Mesothelial cell of epicardium (in vitro differentiated cells): Measurements from ENCODE around the gene NTNG2. TPM values are rescaled to one million over a fixed set of nuclear protein-coding genes. Genes with fewer than 3 reads are reported as not detected.

Experiments
- DNase-seq, 2 experiments: peaks; one replicate each; pipeline ENCODE4 v3.0.0; 2021; ENCODE audit warnings: low spot score in 2 of 2; ENCODE audit not compliant: unreplicated experiment in 2 of 2
- H3K27ac Mint-ChIP-seq: 2 replicates; pipeline ENCODE4 v1.8.0; 2021; ENCODE audit warnings: mixed read lengths
- H3K27me3 Mint-ChIP-seq: 2 replicates; pipeline ENCODE4 v1.8.0; 2021; ENCODE audit warnings: low read depth, mixed read lengths
- H3K36me3 Mint-ChIP-seq: 2 replicates; pipeline ENCODE4 v1.8.0; 2021; ENCODE audit warnings: mixed read lengths
- H3K4me1 Mint-ChIP-seq: 2 replicates; pipeline ENCODE4 v1.8.0; 2021; ENCODE audit warnings: mixed read lengths
- H3K4me3 Mint-ChIP-seq: 2 replicates; pipeline ENCODE4 v1.8.0; 2021; ENCODE audit warnings: mild to moderate bottlenecking, moderate library complexity, mixed read lengths
- H3K9me3 Mint-ChIP-seq: 2 replicates; pipeline ENCODE4 v1.8.0; 2021; ENCODE audit warnings: mixed read lengths
- CTCF ChIP-seq: fragments of 200-600 bp; sonication (generic); IDR thresholded peaks from one replicate; pipeline ENCODE4 v1.5.0; 2021; ENCODE audit warnings: antibody characterized with exemption; ENCODE audit not compliant: unreplicated experiment
- total RNA-seq: library from RNA; stranded (reverse); gene quantifications from 3 replicates; pipeline ENCODE4 v1.2.1, GENCODE V29; 2021

NTNG2 gene
- total RNA-seq, 1 donor from 2014 or later = 8.1 TPM

- peaks cover 92% of the 10 kb centered on the region for H3K27me3 Mint-ChIP-seq
- no peaks in the 10 kb centered on the region for H3K9me3 Mint-ChIP-seq
- TF ChIP-seq CTCF = no peak
- no peak overlapping the region for H3K27ac Mint-ChIP-seq
- no peak for DNase-seq
- H3K4me1 Mint-ChIP-seq = peaks cover 11% of the 10 kb centered on the region
- H3K36me3 Mint-ChIP-seq = no peaks in the 10 kb centered on the region
- H3K4me3 Mint-ChIP-seq = no peak overlapping the region
Observed at GRCh38 chr9:132167192-132167591, 5.3 kb downstream of the NTNG2 start.

GRCh38 chr9:132168347-132168746, 6.5 kb downstream of the NTNG2 start:
- no peak overlapping the region for H3K4me3 Mint-ChIP-seq

GRCh38 chr9:132168851-132169250, 7.0 kb downstream of the NTNG2 start:
- Mint-ChIP-seq H3K27ac (no peak overlapping the region), H3K4me3 (no peak overlapping the region), H3K36me3 (no peaks in the 10 kb centered on the region)

More at GRCh38 chr9:132168347-132168746, 6.5 kb downstream of the NTNG2 start:
- Mint-ChIP-seq H3K4me1 (peaks cover 9% of the 10 kb centered on the region), H3K27me3 (peaks cover 90% of the 10 kb centered on the region), H3K36me3 (no peaks in the 10 kb centered on the region), H3K9me3 (no peaks in the 10 kb centered on the region), H3K27ac (no peak overlapping the region)
- DNase-seq = no peak
- no peak for TF ChIP-seq CTCF

GRCh38 chr9:132169672-132170392, 8.0 kb downstream of the NTNG2 start:
- Mint-ChIP-seq H3K9me3 (no peaks in the 10 kb centered on the region), H3K4me1 (peaks cover under 1% of the 10 kb centered on the region), H3K4me3 (no peak overlapping the region), H3K27me3 (peaks cover 83% of the 10 kb centered on the region), H3K36me3 (no peaks in the 10 kb centered on the region), H3K27ac (no peak overlapping the region)
- DNase-seq = peak; percentile 57 to 76
- TF ChIP-seq CTCF = peak; percentile 93

More at GRCh38 chr9:132168851-132169250, 7.0 kb downstream of the NTNG2 start:
- Mint-ChIP-seq H3K27me3 (peaks cover 91% of the 10 kb centered on the region), H3K9me3 (no peaks in the 10 kb centered on the region), H3K4me1 (peaks cover 6% of the 10 kb centered on the region)
- TF ChIP-seq CTCF = no peak
- DNase-seq = no peak

GRCh38 chr9:132171702-132172101, 9.8 kb downstream of the NTNG2 start:
- Mint-ChIP-seq H3K4me3 (no peak overlapping the region), H3K27ac (no peak overlapping the region), H3K4me1 (no peaks in the 10 kb centered on the region), H3K9me3 (no peaks in the 10 kb centered on the region), H3K36me3 (no peaks in the 10 kb centered on the region), H3K27me3 (peaks cover 74% of the 10 kb centered on the region)
- TF ChIP-seq CTCF = no peak
- DNase-seq = no peak
